CD14-positive monocyte (primary cell): Measurements from ENCODE around the gene COL9A2. TPM values are rescaled to one million over a fixed set of nuclear protein-coding genes. Genes with fewer than 3 reads are reported as not detected.

ENCODE experiments used
- DNase-seq, 3 donors: peaks; one replicate each; pipeline ENCODE4 v3.0.0-alpha.2; 2011 to 2022
- H2AFZ ChIP-seq: 2 replicates; pipeline ENCODE4 v1.6.0; 2012; ENCODE audit warnings: mild to moderate bottlenecking, low read depth, low read length, inconsistent platforms; ENCODE audit not compliant: insufficient read depth, poor library complexity, severe bottlenecking
- H3K27ac ChIP-seq, 2 donors: 1 replicate in 1 of 2; 2 replicates in 1 of 2; pipeline ENCODE4 v1.5.1; 2012 to 2013; ENCODE audit warnings: low read length in 2 of 2, control low read depth in 1 of 2, inconsistent platforms in 1 of 2, low read depth in 1 of 2, mild to moderate bottlenecking in 1 of 2
- H3K27me3 ChIP-seq, 2 donors: one replicate each; pipeline versions ENCODE4 v1.6.0 to v1.6.1; 2011 to 2013; ENCODE audit warnings: low read length in 2 of 2; ENCODE audit not compliant: control insufficient read depth in 2 of 2, insufficient read depth in 2 of 2
- H3K36me3 ChIP-seq, 2 donors: replicated peaks in 1 of 2; 1 replicate in 1 of 2; 2 replicates in 1 of 2; pipeline versions ENCODE4 v1.5.1 to v1.6.1; 2012 to 2013; ENCODE audit warnings: low read length in 2 of 2, control low read depth in 1 of 2, inconsistent platforms in 1 of 2, mild to moderate bottlenecking in 1 of 2; ENCODE audit not compliant: insufficient read depth in 2 of 2, control insufficient read depth in 1 of 2
- H3K4me1 ChIP-seq, 2 donors: 1 replicate in 1 of 2; 2 replicates in 1 of 2; pipeline versions ENCODE4 v1.5.1 to v1.6.1; 2012 to 2013; ENCODE audit warnings: low read length in 2 of 2, control low read depth in 1 of 2, inconsistent platforms in 1 of 2, mild to moderate bottlenecking in 1 of 2, moderate library complexity in 1 of 2; ENCODE audit not compliant: insufficient read depth in 2 of 2, control insufficient read depth in 1 of 2
- H3K4me2 ChIP-seq: replicated peaks from 2 replicates; pipeline ENCODE3; 2012; ENCODE audit warnings: low read length, moderate library complexity, mild to moderate bottlenecking; ENCODE audit not compliant: poor library complexity, severe bottlenecking; ENCODE audit errors: extremely low read depth
- H3K4me3 ChIP-seq, 3 experiments: fragments of 200-600 bp in 1 of 3; sonication (generic) in 1 of 3; replicated peaks in 1 of 3; 1 replicate in 2 of 3; 2 replicates in 1 of 3; pipeline ENCODE4 v1.5.1; 2011 to 2013; ENCODE audit warnings: low read length in 3 of 3, mild to moderate bottlenecking in 3 of 3, control low read depth in 2 of 3, low read depth in 2 of 3, inconsistent platforms in 1 of 3, moderate library complexity in 1 of 3
- H3K79me2 ChIP-seq: 2 replicates; pipeline ENCODE4 v1.6.0; 2012; ENCODE audit warnings: mild to moderate bottlenecking, control low read depth, inconsistent platforms, low read length, moderate library complexity; ENCODE audit not compliant: insufficient read depth
- H3K9ac ChIP-seq: 2 replicates; pipeline ENCODE4 v1.6.0; 2017; ENCODE audit warnings: low read length, mild to moderate bottlenecking; ENCODE audit not compliant: insufficient read depth, poor library complexity, severe bottlenecking
- H3K9me3 ChIP-seq, 2 donors: replicated peaks in 1 of 2; 1 replicate in 1 of 2; 2 replicates in 1 of 2; pipeline versions ENCODE4 v1.5.1 to v1.6.1; 2012 to 2013; ENCODE audit warnings: low read length in 2 of 2, control low read depth in 1 of 2; ENCODE audit not compliant: control insufficient read depth in 1 of 2, insufficient read depth in 1 of 2
- H4K20me1 ChIP-seq: 2 replicates; pipeline ENCODE4 v1.6.0; 2012; ENCODE audit warnings: mild to moderate bottlenecking, low read length, control low read depth, moderate library complexity; ENCODE audit not compliant: insufficient read depth
- H3K27ac Mint-ChIP-seq, 7 donors: one replicate each; pipeline ENCODE4 v1.8.0; 2020; ENCODE audit warnings: mild to moderate bottlenecking in 7 of 7, mixed read lengths in 7 of 7, moderate library complexity in 6 of 7, inconsistent platforms in 2 of 7
- H3K27me3 Mint-ChIP-seq, 3 donors: one replicate each; pipeline ENCODE4 v1.8.0; 2021 to 2022; ENCODE audit warnings: low read depth in 3 of 3, mild to moderate bottlenecking in 3 of 3, mixed read lengths in 3 of 3, moderate library complexity in 3 of 3, inconsistent platforms in 1 of 3
- H3K36me3 Mint-ChIP-seq, 2 donors: one replicate each; pipeline ENCODE4 v1.8.0; 2020; ENCODE audit warnings: mixed read lengths in 2 of 2, inconsistent platforms in 1 of 2, mild to moderate bottlenecking in 1 of 2
- H3K4me1 Mint-ChIP-seq: one replicate; pipeline ENCODE4 v1.8.0; 2020; ENCODE audit warnings: mild to moderate bottlenecking, mixed read lengths
- H3K4me3 Mint-ChIP-seq, 2 donors: one replicate each; pipeline ENCODE4 v1.8.0; 2020; ENCODE audit warnings: mild to moderate bottlenecking in 2 of 2, mixed read lengths in 2 of 2, moderate library complexity in 1 of 2
- H3K9me3 Mint-ChIP-seq, 7 donors: one replicate each; pipeline ENCODE4 v1.8.0; 2020 to 2022; ENCODE audit warnings: mixed read lengths in 7 of 7, mild to moderate bottlenecking in 6 of 7, moderate library complexity in 6 of 7, inconsistent platforms in 2 of 7
- WGBS: methylation state at CpG from one replicate; pipeline ENCODE4 v1.1.5; 2013; ENCODE audit warnings: missing lambda C conversion rate; ENCODE audit not compliant: insufficient coverage; 5-methylcytosine and 5-hydroxymethylcytosine counted together
- intact Hi-C, 2 donors: fragments of 100-400 bp; cut with micrococcal nuclease; formaldehyde crosslinking; loops; one replicate each; pipeline versions ENCODE4 v1.15.0 to v1.15.1; 2023
- polyA plus RNA-seq, 3 donors: library from polyadenylated mRNA; depleted of rRNA in 1 of 3; unstranded in 2 of 3; stranded (reverse) in 1 of 3; fragments of 300-500 nt in 2 of 3; fragments of >200 nt in 1 of 3; fragmentation: Illumina TruSeq in 2 of 3; gene quantifications; 1 replicate in 2 of 3; 2 replicates in 1 of 3; pipeline ENCODE4 v1.2.3, GENCODE V29; 2012 to 2021
- TF ChIP-seq, protein P1 (sequence below): fragments of 200-600 bp; IDR thresholded peaks from one replicate; pipeline ENCODE4 v1.8.0; 2022; ENCODE audit warnings: antibody characterized with exemption, mild to moderate bottlenecking

The COL9A2 gene
- polyA plus RNA-seq, 3 donors, result 2.0 to 24.3 (median 2.6) TPM

DNA sequence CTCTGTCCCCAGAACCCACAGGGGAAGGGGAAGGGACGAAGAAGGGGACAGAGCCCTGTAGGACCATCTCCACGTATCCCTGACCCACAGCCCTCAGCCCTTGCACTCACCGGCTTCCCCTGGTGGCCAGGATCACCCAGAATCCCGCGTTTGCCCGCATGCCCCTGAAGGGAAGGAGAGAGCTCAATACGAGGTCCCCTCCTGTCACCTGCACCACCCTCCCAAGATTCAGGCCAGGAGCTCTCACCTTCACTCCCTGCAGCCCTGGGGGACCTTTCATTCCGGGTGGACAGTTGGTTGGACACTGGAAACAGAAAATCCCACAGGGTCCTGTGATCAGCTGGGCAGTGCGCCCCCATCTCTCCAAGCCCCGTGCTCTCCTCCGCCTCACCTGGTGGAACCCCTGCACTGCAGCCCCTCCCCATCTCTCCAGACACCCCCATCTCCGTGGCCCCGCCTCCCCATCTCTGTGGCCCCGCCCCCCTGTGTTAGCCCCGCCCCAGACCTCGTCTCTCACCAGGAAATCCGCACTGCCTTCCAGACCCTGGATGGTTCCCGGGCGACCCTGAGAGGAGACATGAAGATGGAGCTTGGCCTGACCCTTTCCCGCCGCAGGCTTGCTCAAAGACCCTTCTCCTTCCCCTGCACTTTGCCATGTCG, 6.0 kb downstream of the COL9A2 start:
- peaks cover 8% of the 10 kb centered on the region for H3K79me2 ChIP-seq
- H3K27me3 Mint-ChIP-seq, result peaks cover 7 to 20% (median 20%) of the 10 kb centered on the region in 3 donors
- H3K4me3 ChIP-seq, result no peak overlapping the region
- TF ChIP-seq, protein P1, sequence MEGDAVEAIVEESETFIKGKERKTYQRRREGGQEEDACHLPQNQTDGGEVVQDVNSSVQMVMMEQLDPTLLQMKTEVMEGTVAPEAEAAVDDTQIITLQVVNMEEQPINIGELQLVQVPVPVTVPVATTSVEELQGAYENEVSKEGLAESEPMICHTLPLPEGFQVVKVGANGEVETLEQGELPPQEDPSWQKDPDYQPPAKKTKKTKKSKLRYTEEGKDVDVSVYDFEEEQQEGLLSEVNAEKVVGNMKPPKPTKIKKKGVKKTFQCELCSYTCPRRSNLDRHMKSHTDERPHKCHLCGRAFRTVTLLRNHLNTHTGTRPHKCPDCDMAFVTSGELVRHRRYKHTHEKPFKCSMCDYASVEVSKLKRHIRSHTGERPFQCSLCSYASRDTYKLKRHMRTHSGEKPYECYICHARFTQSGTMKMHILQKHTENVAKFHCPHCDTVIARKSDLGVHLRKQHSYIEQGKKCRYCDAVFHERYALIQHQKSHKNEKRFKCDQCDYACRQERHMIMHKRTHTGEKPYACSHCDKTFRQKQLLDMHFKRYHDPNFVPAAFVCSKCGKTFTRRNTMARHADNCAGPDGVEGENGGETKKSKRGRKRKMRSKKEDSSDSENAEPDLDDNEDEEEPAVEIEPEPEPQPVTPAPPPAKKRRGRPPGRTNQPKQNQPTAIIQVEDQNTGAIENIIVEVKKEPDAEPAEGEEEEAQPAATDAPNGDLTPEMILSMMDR, result no peak
- no peaks in the 10 kb centered on the region for H4K20me1 ChIP-seq
- WGBS, result 92% methylated on average over 11 of the region's 22 CpGs
- H3K4me1 Mint-ChIP-seq, result peaks cover 39% of the 10 kb centered on the region
- no peak overlapping the region for H3K4me3 Mint-ChIP-seq
- H3K36me3 ChIP-seq, result peaks cover 3 to 4% of the 10 kb centered on the region in 2 donors
- peaks cover 41 to 48% of the 10 kb centered on the region in 2 donors for H3K4me1 ChIP-seq
- H3K9ac ChIP-seq, result no peak overlapping the region
- no peak overlapping the region for H3K4me2 ChIP-seq
- H3K27ac Mint-ChIP-seq, result peak overlapping the region in 1 of 7 donors; percentile 40
- H3K27me3 ChIP-seq, result peaks cover 4 to 7% of the 10 kb centered on the region in 2 donors
- no peak overlapping the region for H2AFZ ChIP-seq
- H3K9me3 ChIP-seq, result no peaks in the 10 kb centered on the region
- intact Hi-C loops, result loop anchor here (5.0 to 10.0 kb wide), 3 partner anchors 44 to 156 kb away; partner anchors contain the start of gene ZMPSTE24 (in 1 of the 2)
- H3K36me3 Mint-ChIP-seq, result peaks cover 10 to 11% of the 10 kb centered on the region in 2 donors
- H3K27ac ChIP-seq, result no peak overlapping the region
- DNase-seq, result no peak
- peaks cover 0 to 2% (median 0%) of the 10 kb centered on the region in 7 donors for H3K9me3 Mint-ChIP-seq

DNA sequence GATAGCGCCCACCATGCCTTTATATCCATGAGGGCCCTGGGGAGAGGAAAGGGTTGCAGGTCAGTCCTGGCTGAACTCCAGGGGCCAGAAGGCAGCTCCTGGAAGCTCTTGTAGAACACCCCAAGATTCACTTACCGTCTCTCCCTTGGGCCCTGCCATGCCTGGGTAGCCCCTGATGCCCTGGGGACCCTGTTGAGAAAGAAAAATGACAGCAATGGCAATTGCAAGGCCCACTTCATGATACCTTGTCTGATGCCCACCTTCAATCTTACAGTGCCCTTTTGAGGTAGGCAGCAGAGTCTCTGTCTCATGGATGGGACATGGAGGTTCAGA, 7.0 kb downstream of the COL9A2 start:
- no peak overlapping the region for H2AFZ ChIP-seq
- no peak overlapping the region for H3K4me3 ChIP-seq
- Mint-ChIP-seq H3K27me3 (peaks cover 2 to 12% (median 9%) of the 10 kb centered on the region in 3 donors), H3K4me1 (peaks cover 31% of the 10 kb centered on the region), H3K27ac (peak overlapping the region in 1 of 7 donors; percentile 18), H3K36me3 (peaks cover 10 to 16% of the 10 kb centered on the region in 2 donors), H3K9me3 (no peaks in the 10 kb centered on the region), H3K4me3 (no peak overlapping the region)
- no peaks in the 10 kb centered on the region for H4K20me1 ChIP-seq
- DNase-seq, result no peak
- TF ChIP-seq, protein P1, result no peak
- 100% methylated on average over 1 of the region's 2 CpGs for WGBS
- no peak overlapping the region for H3K4me2 ChIP-seq
- H3K36me3 ChIP-seq, result peaks cover 7 to 8% of the 10 kb centered on the region in 2 donors
- no peaks in the 10 kb centered on the region for H3K9me3 ChIP-seq
- peaks cover 31 to 38% of the 10 kb centered on the region in 2 donors for H3K4me1 ChIP-seq
- no peaks in the 10 kb centered on the region for H3K27me3 ChIP-seq
- intact Hi-C loops, result loop anchor here (5.0 to 10.0 kb wide), 3 partner anchors 43 to 155 kb away; partner anchors contain the start of gene ZMPSTE24 (in 1 of the 2)
- no peak overlapping the region for H3K9ac ChIP-seq
- H3K27ac ChIP-seq, result no peak overlapping the region
- peaks cover 8% of the 10 kb centered on the region for H3K79me2 ChIP-seq
